ENCODE measurements around the gene S100A9. TPM values are rescaled to one million over a fixed set of nuclear protein-coding genes. Genes with fewer than 3 reads are reported as not detected.
"Not testable (repeated sequence)": the region's sequence is repeated elsewhere in the genome, so short reads cannot be mapped to it uniquely, and the experiment has no call there.

The S100A9 gene
- total and polyA plus RNA-seq, 3 experiments from 2014 or later: 1.6 to 4.7 (median 2.3) TPM

GRCh38 chr1:153347049-153347448, 10.6 kb upstream of the S100A9 start:
- H3K9me3 Mint-ChIP-seq; H3K9me3 ChIP-seq (ENCODE audit: low read length); H3K36me3 ChIP-seq (ENCODE audit: insufficient read depth, low read length); H3K36me3 Mint-ChIP-seq; POLR2A ChIA-PET; H3K4me3 Mint-ChIP-seq; CTCF ChIA-PET; H3K27ac Mint-ChIP-seq; DNase-seq; H3K27ac ChIP-seq (ENCODE audit: low read depth, low read length); H3K27me3 ChIP-seq (ENCODE audit: insufficient read depth, low read length, poor library complexity, severe bottlenecking); H3K4me3 ChIP-seq (ENCODE audit: low read length): not testable (repeated sequence)
- peaks cover 21 to 39% (median 24%) of the 10 kb centered on the region in 3 donors for H3K4me1 Mint-ChIP-seq
- peaks cover 28 to 70% of the 10 kb centered on the region in 2 donors for H3K27me3 Mint-ChIP-seq
- peaks cover 34% of the 10 kb centered on the region for H3K4me1 ChIP-seq (ENCODE audit: insufficient read depth, low read length)

- no peak for DNase-seq
- H3K27ac ChIP-seq (ENCODE audit: low read depth, low read length): no peak overlapping the region
- no peak overlapping the region for H3K4me3 ChIP-seq (ENCODE audit: low read length)
- Mint-ChIP-seq H3K9me3 (no peaks in the 10 kb centered on the region), H3K27ac (no peak overlapping the region), H3K4me3 (no peak overlapping the region), H3K4me1 (peaks cover 21 to 34% (median 24%) of the 10 kb centered on the region in 3 donors), H3K36me3 (no peaks in the 10 kb centered on the region), H3K27me3 (peaks cover 27 to 65% of the 10 kb centered on the region in 2 donors)
- H3K4me1 ChIP-seq (ENCODE audit: insufficient read depth, low read length): peaks cover 34% of the 10 kb centered on the region
- H3K36me3 ChIP-seq (ENCODE audit: insufficient read depth, low read length): no peaks in the 10 kb centered on the region
- POLR2A ChIA-PET: no interaction called here
- no peaks in the 10 kb centered on the region for H3K9me3 ChIP-seq (ENCODE audit: low read length)
- no peaks in the 10 kb centered on the region for H3K27me3 ChIP-seq (ENCODE audit: insufficient read depth, low read length, poor library complexity, severe bottlenecking)
- CTCF ChIA-PET: no interaction called here
Measured at GRCh38 chr1:153347856-153348255, 9.8 kb upstream of the S100A9 start.

- peaks cover 28 to 65% of the 10 kb centered on the region in 2 donors for H3K27me3 Mint-ChIP-seq
- DNase-seq: no peak
- H3K27ac Mint-ChIP-seq: no peak within 1 kb of the TSS
- Histone ChIP-seq H3K4me1 (ENCODE audit: insufficient read depth, low read length) (peaks cover 29% of the 10 kb centered on the region), H3K36me3 (ENCODE audit: insufficient read depth, low read length) (no peaks in the 10 kb centered on the region), H3K27me3 (ENCODE audit: insufficient read depth, low read length, poor library complexity, severe bottlenecking) (no peaks in the 10 kb centered on the region), H3K9me3 (ENCODE audit: low read length) (no peaks in the 10 kb centered on the region), H3K4me3 (ENCODE audit: low read length) (no peak within 1 kb of the TSS), H3K27ac (ENCODE audit: low read depth, low read length) (no peak within 1 kb of the TSS)
- no peak within 1 kb of the TSS for H3K4me3 Mint-ChIP-seq
- ChIA-PET CTCF (interaction anchor here (1.1 kb wide), 1 partner anchor 146 kb away, joined by 3 read pairs; no protein-coding TSS in a partner anchor), POLR2A (no interaction called here)
- H3K9me3 Mint-ChIP-seq: no peaks in the 10 kb centered on the region
- H3K36me3 Mint-ChIP-seq: no peaks in the 10 kb centered on the region
- peaks cover 21 to 30% (median 24%) of the 10 kb centered on the region in 3 donors for H3K4me1 Mint-ChIP-seq
Measured at GRCh38 chr1:153348511-153349362, 8.9 kb upstream of the S100A9 start, which contains the start of gene PGLYRP4. Gene PGLYRP4, minus strand, starts transcription at chr1:153348841. Its CDS starts 909 bp downstream, at chr1:153347932.

- DNase-seq: no peak
- H3K36me3 Mint-ChIP-seq: no peaks in the 10 kb centered on the region
- no peak overlapping the region for H3K27ac ChIP-seq (ENCODE audit: low read depth, low read length)
- no peaks in the 10 kb centered on the region for H3K9me3 Mint-ChIP-seq
- no peaks in the 10 kb centered on the region for H3K27me3 ChIP-seq (ENCODE audit: insufficient read depth, low read length, poor library complexity, severe bottlenecking)
- ChIA-PET CTCF (interaction anchor here (1.1 kb wide), 1 partner anchor 145 kb away, joined by 3 read pairs; no protein-coding TSS in a partner anchor), POLR2A (no interaction called here)
- H3K27me3 Mint-ChIP-seq: peaks cover 23 to 65% of the 10 kb centered on the region in 2 donors
- no peaks in the 10 kb centered on the region for H3K9me3 ChIP-seq (ENCODE audit: low read length)
- no peak overlapping the region for H3K4me3 Mint-ChIP-seq
- peaks cover 19% of the 10 kb centered on the region for H3K4me1 ChIP-seq (ENCODE audit: insufficient read depth, low read length)
- H3K4me3 ChIP-seq (ENCODE audit: low read length): no peak overlapping the region
- H3K36me3 ChIP-seq (ENCODE audit: insufficient read depth, low read length): no peaks in the 10 kb centered on the region
- peaks cover 18 to 20% (median 20%) of the 10 kb centered on the region in 3 donors for H3K4me1 Mint-ChIP-seq
- H3K27ac Mint-ChIP-seq: no peak overlapping the region
Measured at GRCh38 chr1:153349363-153350320, 8.0 kb upstream of the S100A9 start.

- Mint-ChIP-seq H3K9me3 (no peaks in the 10 kb centered on the region), H3K4me1 (peaks cover 13 to 15% (median 14%) of the 10 kb centered on the region in 3 donors), H3K4me3 (no peak overlapping the region), H3K36me3 (no peaks in the 10 kb centered on the region), H3K27ac (no peak overlapping the region), H3K27me3 (peaks cover 23 to 63% of the 10 kb centered on the region in 2 donors)
- Histone ChIP-seq H3K4me1 (ENCODE audit: insufficient read depth, low read length) (peaks cover 11% of the 10 kb centered on the region), H3K36me3 (ENCODE audit: insufficient read depth, low read length) (no peaks in the 10 kb centered on the region), H3K9me3 (ENCODE audit: low read length) (no peaks in the 10 kb centered on the region), H3K4me3 (ENCODE audit: low read length) (no peak overlapping the region), H3K27ac (ENCODE audit: low read depth, low read length) (no peak overlapping the region), H3K27me3 (ENCODE audit: insufficient read depth, low read length, poor library complexity, severe bottlenecking) (no peaks in the 10 kb centered on the region)
- DNase-seq: no peak
- POLR2A ChIA-PET: no interaction called here
- CTCF ChIA-PET: no interaction called here
Measured at GRCh38 chr1:153350321-153350957, 7.2 kb upstream of the S100A9 start.

GRCh38 chr1:153352523-153352922, 5.1 kb upstream of the S100A9 start:
- POLR2A ChIA-PET: no interaction called here
- Histone ChIP-seq H3K4me1 (ENCODE audit: insufficient read depth, low read length) (peaks cover 6% of the 10 kb centered on the region), H3K4me3 (ENCODE audit: low read length) (no peak overlapping the region), H3K27ac (ENCODE audit: low read depth, low read length) (no peak overlapping the region), H3K9me3 (ENCODE audit: low read length) (no peaks in the 10 kb centered on the region), H3K36me3 (ENCODE audit: insufficient read depth, low read length) (no peaks in the 10 kb centered on the region), H3K27me3 (ENCODE audit: insufficient read depth, low read length, poor library complexity, severe bottlenecking) (no peaks in the 10 kb centered on the region)
- Mint-ChIP-seq H3K36me3 (no peaks in the 10 kb centered on the region), H3K4me3 (no peak overlapping the region), H3K27ac (no peak overlapping the region), H3K9me3 (no peaks in the 10 kb centered on the region), H3K4me1 (peaks cover 4 to 11% (median 11%) of the 10 kb centered on the region in 3 donors), H3K27me3 (peaks cover 17 to 49% of the 10 kb centered on the region in 2 donors)
- CTCF ChIA-PET: interaction anchor here (0.7 to 5.3 kb wide), 9 partner anchors 9 to 917 kb away, joined by 3 to 35 read pairs (median 5); partner anchors contain the start of gene S100A12
- peak; percentile 36 to 69 (median 46) for DNase-seq

- H3K4me3 Mint-ChIP-seq: no peak overlapping the region
- no peaks in the 10 kb centered on the region for H3K27me3 ChIP-seq (ENCODE audit: insufficient read depth, low read length, poor library complexity, severe bottlenecking)
- no peak for DNase-seq
- peaks cover 13% of the 10 kb centered on the region for H3K4me1 ChIP-seq (ENCODE audit: insufficient read depth, low read length)
- no peaks in the 10 kb centered on the region for H3K36me3 ChIP-seq (ENCODE audit: insufficient read depth, low read length)
- ChIA-PET CTCF (interaction anchor here (0.7 to 5.3 kb wide), 9 partner anchors 9 to 916 kb away, joined by 3 to 35 read pairs (median 5); partner anchors contain the start of gene S100A12), POLR2A (no interaction called here)
- H3K36me3 Mint-ChIP-seq: no peaks in the 10 kb centered on the region
- H3K27ac Mint-ChIP-seq: no peak overlapping the region
- H3K27ac ChIP-seq (ENCODE audit: low read depth, low read length): no peak overlapping the region
- H3K9me3 ChIP-seq (ENCODE audit: low read length): no peaks in the 10 kb centered on the region
- H3K27me3 Mint-ChIP-seq: peaks cover 13 to 43% of the 10 kb centered on the region in 2 donors
- no peaks in the 10 kb centered on the region for H3K9me3 Mint-ChIP-seq
- no peak overlapping the region for H3K4me3 ChIP-seq (ENCODE audit: low read length)
- H3K4me1 Mint-ChIP-seq: peaks cover 10 to 20% (median 18%) of the 10 kb centered on the region in 3 donors
Measured at GRCh38 chr1:153353226-153353947, 4.3 kb upstream of the S100A9 start.
